HCT116 (cell line): Measurements from ENCODE around the gene RTTN. TPM values are rescaled to one million over a fixed set of nuclear protein-coding genes. Genes with fewer than 3 reads are reported as not detected.

Source experiments
- ATAC-seq: fragments of 200-7000 bp; cut with Tn5 transposase; 2 replicates; pipeline ENCODE4 v1.9.1; 2020; ENCODE audit warnings: mild to moderate bottlenecking, moderate library complexity
- BruUV-seq: library from RNA; stranded (reverse); fragments of 400-500 nt; replicated peaks from 2 replicates; lab custom pipeline; 2021; lab: Mats Ljungman, UMichigan
- CTCF ChIA-PET: fragments of 300-600 bp; sonication (Branson Sonifier 250); formaldehyde crosslinking; loops from one replicate; lab custom pipeline; 2021; ENCODE audit warnings: antibody characterized with exemption; lab: Charles Lee
- POLR2A ChIA-PET: fragments of 300-600, 350-600 bp; sonication (Branson Sonifier 250); formaldehyde crosslinking; loops from one replicate; lab custom pipeline; 2021; ENCODE audit warnings: antibody characterized with exemption; lab: Charles Lee
- RAD21 ChIA-PET, 2 experiments: fragments of 300-600 bp; sonication (Branson Sonifier 250); formaldehyde crosslinking; loops; one replicate each; lab custom pipeline; 2023; ENCODE audit warnings: low total read pairs in 2 of 2; ENCODE audit not compliant: uncharacterized antibody in 2 of 2, unreplicated experiment in 2 of 2, low non-redundant PET in 1 of 2; lab: Charles Lee
- DNase-seq: peaks from one replicate; pipeline ENCODE4 v3.0.0-alpha.2; 2010; ENCODE audit warnings: low read depth, low spot score
- H2AFZ ChIP-seq: fragments of 200-600 bp; shearing (Covaris generic), sonication (generic); 2 replicates; pipeline ENCODE4 v1.6.1; 2017; ENCODE audit warnings: low read depth, mixed run types, mixed read lengths, antibody characterized with exemption, low read length; ENCODE audit not compliant: poor library complexity, severe bottlenecking
- H3K27ac ChIP-seq: 2 replicates; pipeline ENCODE4 v1.5.1; 2012; ENCODE audit warnings: low read depth, low read length
- H3K27me3 ChIP-seq: fragments of 200-600 bp; sonication (generic); 2 replicates; pipeline ENCODE4 v1.6.1; 2016; ENCODE audit warnings: mixed run types, low read length, mixed read lengths; ENCODE audit not compliant: insufficient read depth
- H3K36me3 ChIP-seq, 2 experiments: fragments of 200-500 bp in 1 of 2; fragments of 200-600 bp in 1 of 2; sonication (Bioruptor generic) in 1 of 2; sonication (generic) in 1 of 2; 2 replicates each; pipeline versions ENCODE4 v1.5.1 to v1.6.1; 2014 to 2016; ENCODE audit warnings: low read length in 2 of 2, inconsistent platforms in 1 of 2, mixed read lengths in 1 of 2, mixed run types in 1 of 2; ENCODE audit not compliant: insufficient read depth in 2 of 2, control insufficient read depth in 1 of 2
- H3K4me1 ChIP-seq, 2 experiments: fragments of 200-600 bp in 1 of 2; sonication (generic) in 1 of 2; 2 replicates each; pipeline versions ENCODE4 v1.5.1 to v1.6.1; 2012 to 2017; ENCODE audit warnings: low read length in 2 of 2, inconsistent platforms in 1 of 2, mild to moderate bottlenecking in 1 of 2, mixed read lengths in 1 of 2, mixed run types in 1 of 2, moderate library complexity in 1 of 2; ENCODE audit not compliant: insufficient read depth in 2 of 2, control insufficient read depth in 1 of 2
- H3K4me2 ChIP-seq: fragments of 200-600 bp; sonication (generic); 2 replicates; pipeline ENCODE4 v1.6.1; 2017; ENCODE audit warnings: mixed run types, low read length, mixed read lengths
- H3K4me3 ChIP-seq, 2 experiments: fragments of 200-600 bp in 1 of 2; sonication (generic) in 1 of 2; replicated peaks in 1 of 2; 2 replicates each; pipeline ENCODE4 v1.5.1; 2011 to 2016; ENCODE audit warnings: low read length in 2 of 2, control low read depth in 1 of 2, low read depth in 1 of 2, mild to moderate bottlenecking in 1 of 2, mixed read lengths in 1 of 2, mixed run types in 1 of 2
- H3K79me2 ChIP-seq: fragments of 200-600 bp; sonication (generic); 2 replicates; pipeline ENCODE4 v1.6.1; 2017; ENCODE audit warnings: mild to moderate bottlenecking, mixed run types, low read length, moderate library complexity, mixed read lengths; ENCODE audit not compliant: insufficient read depth
- H3K9ac ChIP-seq: fragments of 200-600 bp; sonication (generic); 2 replicates; pipeline ENCODE4 v1.6.1; 2016; ENCODE audit warnings: low read length, mixed read lengths
- H3K9me2 ChIP-seq: fragments of 200-600 bp; sonication (generic), shearing (Covaris generic); 2 replicates; pipeline ENCODE4 v1.6.1; 2017; ENCODE audit warnings: mixed run types, mild to moderate bottlenecking, moderate library complexity; ENCODE audit not compliant: insufficient read depth
- H3K9me3 ChIP-seq, 2 experiments: fragments of 200-500 bp in 1 of 2; fragments of 200-600 bp in 1 of 2; sonication (Bioruptor generic) in 1 of 2; sonication (generic) in 1 of 2; 2 replicates each; pipeline ENCODE4 v1.6.1; 2014 to 2017; ENCODE audit warnings: low read length in 2 of 2, mixed read lengths in 2 of 2, inconsistent platforms in 1 of 2, low read depth in 1 of 2, mild to moderate bottlenecking in 1 of 2, mixed run types in 1 of 2, moderate library complexity in 1 of 2; ENCODE audit not compliant: control insufficient read depth in 1 of 2, insufficient read depth in 1 of 2
- H4K20me1 ChIP-seq: fragments of 200-600 bp; sonication (generic), shearing (Covaris generic); 2 replicates; pipeline ENCODE4 v1.6.1; 2017; ENCODE audit warnings: mixed run types, mild to moderate bottlenecking, moderate library complexity; ENCODE audit not compliant: insufficient read depth
- CBX3 ChIP-seq: IDR thresholded peaks from 2 replicates; pipeline ENCODE4 v1.6.1; 2012; ENCODE audit warnings: low read depth
- CEBPB ChIP-seq: IDR thresholded peaks from 2 replicates; pipeline ENCODE4 v1.6.1; 2012; ENCODE audit warnings: low read depth
- EGR1 ChIP-seq: IDR thresholded peaks from 2 replicates; pipeline ENCODE4 v1.6.1; 2012; ENCODE audit warnings: low read depth
- ELF1 ChIP-seq: IDR thresholded peaks from 2 replicates; pipeline ENCODE4 v1.6.1; 2012; ENCODE audit warnings: low read depth, borderline replicate concordance
- EZH2 ChIP-seq: fragments of 200-600 bp; sonication (generic); IDR thresholded peaks from 2 replicates; pipeline ENCODE4 v1.6.1; 2017; ENCODE audit warnings: antibody characterized with exemption, mixed run types
- EZH2phosphoT487 ChIP-seq: fragments of 200-600 bp; IDR thresholded peaks from 2 replicates; pipeline ENCODE4 v1.6.1; 2018; ENCODE audit warnings: antibody characterized with exemption, borderline replicate concordance
- POLR2A ChIP-seq: IDR thresholded peaks from 2 replicates; pipeline ENCODE4 v1.7.0; 2011; ENCODE audit warnings: borderline replicate concordance; ENCODE audit not compliant: insufficient read depth, insufficient read length; ENCODE audit errors: extremely low read depth
- POLR2AphosphoS5 ChIP-seq: IDR thresholded peaks from 2 replicates; pipeline ENCODE4 v1.6.1; 2011; ENCODE audit warnings: mild to moderate bottlenecking, low read depth, low read length, moderate library complexity
- SIN3A ChIP-seq: IDR thresholded peaks from 2 replicates; pipeline ENCODE4 v1.6.1; 2012; ENCODE audit warnings: low read depth
- TCF7L2 ChIP-seq: IDR thresholded peaks from 2 replicates; pipeline ENCODE4 v1.7.0; 2011; ENCODE audit warnings: borderline replicate concordance, inconsistent platforms; ENCODE audit not compliant: insufficient read depth, insufficient read length; ENCODE audit errors: extremely low read depth
- YY1 ChIP-seq: IDR thresholded peaks from 2 replicates; pipeline ENCODE4 v1.6.1; 2011; ENCODE audit warnings: low read length, low read depth, moderate library complexity, mild to moderate bottlenecking; ENCODE audit not compliant: insufficient replicate concordance; ENCODE audit errors: extremely low read depth
- ZFX ChIP-seq: fragments of 450-650 bp; IDR thresholded peaks from 2 replicates; pipeline ENCODE4 v1.6.1; 2017
- intact Hi-C: fragments of 100-400 bp; cut with micrococcal nuclease; formaldehyde crosslinking; loops from 2 replicates; pipeline ENCODE4 v1.10.0; 2022
- total RNA-seq: library from RNA; stranded (reverse); gene quantifications from one replicate; pipeline ENCODE4 v1.2.1, GENCODE V29; 2021; ENCODE audit not compliant: unreplicated experiment
- TF ChIP-seq, protein P1 (sequence below): IDR thresholded peaks from 2 replicates; pipeline ENCODE4 v1.6.1; 2012

The RTTN gene
- total RNA-seq, 1 experiment from 2014 or later = 41.2 TPM

DNA sequence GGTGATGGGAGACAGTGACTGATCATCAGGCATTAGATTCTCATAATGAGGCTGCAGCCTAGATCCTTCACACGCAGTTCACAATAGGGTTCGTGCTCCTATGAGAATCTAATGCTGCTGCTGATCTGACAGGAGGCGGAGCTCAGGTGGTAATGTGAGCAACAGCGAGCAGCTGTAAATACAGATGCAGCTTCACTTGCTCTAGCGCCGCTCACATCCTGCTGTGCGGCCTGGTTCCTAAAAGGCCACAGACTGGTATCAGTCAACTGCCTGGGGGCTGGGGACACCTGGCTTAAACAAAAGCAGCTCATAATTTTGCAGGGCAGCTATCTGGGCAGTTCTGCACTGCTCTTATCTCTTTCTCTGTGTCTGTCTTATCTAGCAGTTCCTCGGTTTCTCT lies 237.4 kb downstream of the RTTN start:
- ATAC-seq (no peak), DNase-seq (no peak)
- Histone ChIP-seq H3K27ac (no peak overlapping the region), H3K9ac (no peak overlapping the region), H3K4me3 (no peak overlapping the region), H4K20me1 (no peaks in the 10 kb centered on the region; the same call in 1 of the 2 replicates), H3K79me2 (no peaks in the 10 kb centered on the region), H2AFZ (no peak overlapping the region), H3K9me2 (no peaks in the 10 kb centered on the region), H3K4me2 (no peak overlapping the region), H3K36me3 (no peaks in the 10 kb centered on the region), H3K9me3 (no peaks in the 10 kb centered on the region), H3K4me1 (no peaks in the 10 kb centered on the region), H3K27me3 (no peaks in the 10 kb centered on the region)
- TF ChIP-seq POLR2AphosphoS5 = no peak
- TF ChIP-seq ZFX = no peak
- no peak for TF ChIP-seq CBX3
- no peak for TF ChIP-seq POLR2A
- TF ChIP-seq YY1 = no peak
- no peak for TF ChIP-seq EZH2phosphoT487
- TF ChIP-seq, protein P1, sequence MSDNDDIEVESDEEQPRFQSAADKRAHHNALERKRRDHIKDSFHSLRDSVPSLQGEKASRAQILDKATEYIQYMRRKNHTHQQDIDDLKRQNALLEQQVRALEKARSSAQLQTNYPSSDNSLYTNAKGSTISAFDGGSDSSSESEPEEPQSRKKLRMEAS = no peak
- TF ChIP-seq EZH2 = no peak
- TF ChIP-seq ELF1 = no peak
- no TSS peak for BruUV-seq
- intact Hi-C loops = no loop called here
- ChIA-PET RAD21 (no interaction called here), CTCF (no interaction called here), POLR2A (no interaction called here)

DNA sequence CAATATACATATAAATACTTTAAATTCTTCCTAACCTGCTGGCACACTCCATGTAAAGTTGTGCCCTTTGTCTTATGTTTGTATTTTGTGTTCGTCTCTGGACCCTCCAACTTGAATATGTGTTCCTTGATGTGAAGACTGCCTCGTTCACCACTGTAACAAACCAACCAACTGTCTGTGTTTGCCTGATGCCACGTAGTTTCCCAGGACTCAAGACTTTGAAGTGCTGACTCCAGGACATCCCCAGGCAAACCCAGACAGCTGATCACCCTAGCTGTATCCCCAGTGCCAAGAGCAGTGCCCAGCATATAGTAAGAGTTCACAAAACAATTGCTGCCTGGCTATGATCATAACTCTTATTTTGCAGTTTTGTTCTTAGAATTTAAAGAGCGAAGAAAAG lies 242.3 kb downstream of the RTTN start:
- RAD21 ChIA-PET = no interaction called here
- Histone ChIP-seq H3K27ac (no peak overlapping the region), H3K27me3 (no peaks in the 10 kb centered on the region), H3K4me3 (no peak overlapping the region), H3K9ac (no peak overlapping the region), H3K4me2 (no peak overlapping the region), H3K9me3 (no peaks in the 10 kb centered on the region), H4K20me1 (no peaks in the 10 kb centered on the region)
- CTCF ChIA-PET = no interaction called here
- POLR2A ChIA-PET = no interaction called here
- intact Hi-C loops = no loop called here
- no peak for DNase-seq
- TF ChIP-seq EGR1 (no peak), CEBPB (no peak), EZH2 (no peak), SIN3A (no peak), CBX3 (no peak), TCF7L2 (no peak)
- TF ChIP-seq, protein P1 = no peak
- TF ChIP-seq, all 23 proteins: peak for 0
- Histone ChIP-seq H3K36me3 (no peaks in the 10 kb centered on the region), H3K9me2 (no peaks in the 10 kb centered on the region), H2AFZ (no peak overlapping the region), H3K79me2 (no peaks in the 10 kb centered on the region), H3K4me1 (no peaks in the 10 kb centered on the region)
- no peak for ATAC-seq
- BruUV-seq = no TSS peak
